Measurements from ENCODE around the gene GLTP.
"Not testable (repeated sequence)": the region's sequence is repeated elsewhere in the genome, so short reads cannot be mapped to it uniquely, and the experiment has no call there.

The GLTP gene

GRCh38 chr12:109855377-109855776, 25.0 kb downstream of the GLTP start:
- intact Hi-C loops (cut with DNase I): no loop called here
- no peak for DNase-seq

- intact Hi-C loops (cut with DNase I); DNase-seq: not testable (repeated sequence)
Measured at GRCh38 chr12:109850518-109850917, 29.8 kb downstream of the GLTP start.

- intact Hi-C loops (cut with DNase I): no loop called here
Measured at GRCh38 chr12:109847142-109847735, 33.1 kb downstream of the GLTP start.

GRCh38 chr12:109845824-109846205, 34.5 kb downstream of the GLTP start:
- DNase-seq: no peak
- intact Hi-C loops (cut with DNase I): loop anchor here (1.0 kb wide), 1 partner anchor 41 kb away; no protein-coding TSS in a partner anchor

More at GRCh38 chr12:109847142-109847735, 33.1 kb downstream of the GLTP start:
- no peak for DNase-seq

GRCh38 chr12:109844983-109845823, 35.1 kb downstream of the GLTP start:
- peak; percentile 69 to 97 (median 88) for DNase-seq
- intact Hi-C loops (cut with DNase I): loop anchor here (1.0 kb wide), 1 partner anchor 40 kb away; no protein-coding TSS in a partner anchor

- no peak for DNase-seq
- intact Hi-C loops (cut with DNase I): no loop called here
Measured at GRCh38 chr12:109844091-109844490, 36.2 kb downstream of the GLTP start.

GRCh38 chr12:109842021-109842420, 38.3 kb downstream of the GLTP start:
- intact Hi-C loops (cut with DNase I): no loop called here
- no peak for DNase-seq

GRCh38 chr12:109841356-109841755, 39.0 kb downstream of the GLTP start:
- intact Hi-C loops (cut with DNase I): no loop called here
- DNase-seq: no peak

- DNase-seq: no peak
- intact Hi-C loops (cut with DNase I): no loop called here
Measured at GRCh38 chr12:109840305-109841074, 39.9 kb downstream of the GLTP start.

- no peak for DNase-seq
- intact Hi-C loops (cut with DNase I): no loop called here
Measured at GRCh38 chr12:109839444-109839843, 40.9 kb downstream of the GLTP start.

- peak in 1 of 10 donors; percentile 39 for DNase-seq
- intact Hi-C loops (cut with DNase I): no loop called here
Measured at GRCh38 chr12:109836916-109837315, 43.4 kb downstream of the GLTP start.

- intact Hi-C loops (cut with DNase I): no loop called here
- no peak for DNase-seq
Measured at GRCh38 chr12:109835827-109836226, 44.5 kb downstream of the GLTP start.

- intact Hi-C loops (cut with DNase I): no loop called here
- DNase-seq: peak in 1 of 10 donors; percentile 8
Measured at GRCh38 chr12:109833307-109834189, 46.8 kb downstream of the GLTP start, which contains the start of gene TRPV4. TSS of gene TRPV4 (minus strand) at chr12:109833398. CDS start at chr12:109814796, 18,602 bp downstream.

- no peak for DNase-seq
- intact Hi-C loops (cut with DNase I): no loop called here
Measured at GRCh38 chr12:109832541-109833306, 47.6 kb downstream of the GLTP start.

- intact Hi-C loops (cut with DNase I): no loop called here
- DNase-seq: no peak
Measured at GRCh38 chr12:109831929-109832328, 48.4 kb downstream of the GLTP start.

- no peak for DNase-seq
- intact Hi-C loops (cut with DNase I): no loop called here
Measured at GRCh38 chr12:109831365-109831764, 49.0 kb downstream of the GLTP start.

- intact Hi-C loops (cut with DNase I): no loop called here
Measured at GRCh38 chr12:109830718-109831117, 49.6 kb downstream of the GLTP start.

GRCh38 chr12:109830267-109830666, 50.1 kb downstream of the GLTP start:
- intact Hi-C loops (cut with DNase I): no loop called here

More at GRCh38 chr12:109830718-109831117, 49.6 kb downstream of the GLTP start:
- no peak for DNase-seq

GRCh38 chr12:109829667-109830066, 50.7 kb downstream of the GLTP start:
- no peak for DNase-seq
- intact Hi-C loops (cut with DNase I): no loop called here

More at GRCh38 chr12:109830267-109830666, 50.1 kb downstream of the GLTP start:
- no peak for DNase-seq

Data from posterior cingulate gyrus (tissue), 11 donors.